Gastroesophageal sphincter (tissue), 4 donors: Measurements from ENCODE around the gene PLEKHG5. TPM values are rescaled to one million over a fixed set of nuclear protein-coding genes. Genes with fewer than 3 reads are reported as not detected.

ENCODE experiments used
- ATAC-seq: fragments of 150-250 bp; one replicate; pipeline ENCODE4 v1.9.1; 2016; ENCODE audit warnings: mild to moderate bottlenecking, moderate library complexity
- H3K27ac ChIP-seq, 4 donors: fragments of 200-600 bp; sonication (generic) in 3 of 4; 1 replicate in 3 of 4; 2 replicates in 1 of 4; pipeline ENCODE4 v1.5.1; 2016 to 2019
- H3K27me3 ChIP-seq: fragments of 200-600 bp; sonication (generic); one replicate; pipeline ENCODE4 v1.5.1; 2019
- H3K36me3 ChIP-seq, 2 donors: fragments of 200-600 bp; sonication (generic); one replicate each; pipeline ENCODE4 v1.5.1; 2019; ENCODE audit warnings: control low read depth in 1 of 2
- H3K4me1 ChIP-seq, 3 donors: fragments of 200-600 bp; sonication (generic); 1 replicate in 2 of 3; 2 replicates in 1 of 3; pipeline ENCODE4 v1.5.1; 2016 to 2019; ENCODE audit warnings: control low read depth in 2 of 3
- H3K4me3 ChIP-seq, 2 donors: fragments of 200-600 bp; sonication (generic); one replicate each; pipeline ENCODE4 v1.5.1; 2019; ENCODE audit warnings: mild to moderate bottlenecking in 1 of 2, moderate library complexity in 1 of 2
- H3K9me3 ChIP-seq, 3 donors: fragments of 200-600 bp; sonication (generic); one replicate each; pipeline ENCODE4 v1.5.1; 2017 to 2019; ENCODE audit warnings: control low read depth in 2 of 3
- EP300 ChIP-seq: sonication (generic); formaldehyde crosslinking; IDR thresholded peaks from one replicate; pipeline ENCODE4 v1.6.1; 2017; ENCODE audit warnings: antibody characterized with exemption, mild to moderate bottlenecking
- POLR2A ChIP-seq, 2 donors: fragments of 450-650 bp; IDR thresholded peaks; one replicate each; pipeline ENCODE4 v1.6.1; 2017; ENCODE audit warnings: antibody characterized with exemption in 2 of 2, mild to moderate bottlenecking in 2 of 2, moderate library complexity in 1 of 2
- POLR2AphosphoS5 ChIP-seq: sonication (generic); formaldehyde crosslinking; IDR thresholded peaks from one replicate; pipeline ENCODE4 v1.6.1; 2017; ENCODE audit warnings: antibody characterized with exemption
- WGBS, 2 donors: methylation state at CpG; one replicate each; pipeline ENCODE4 v1.1.5; 2018; ENCODE audit warnings: low coverage in 1 of 2; 5-methylcytosine and 5-hydroxymethylcytosine counted together
- total RNA-seq, 4 donors: library from RNA; depleted of rRNA; stranded (reverse); fragments of >200 nt; gene quantifications; one replicate each; pipeline ENCODE4 v1.1.0, GENCODE V29; 2016
- TF ChIP-seq, protein P1 (sequence below), 4 experiments: fragments of 200-600 bp in 2 of 4; fragments of 450-650 bp in 2 of 4; sonication (generic) in 1 of 4; IDR thresholded peaks; one replicate each; pipeline ENCODE4 v1.5.1; 2017 to 2019; ENCODE audit warnings: antibody characterized with exemption in 4 of 4, mild to moderate bottlenecking in 2 of 4, moderate library complexity in 2 of 4

Gene PLEKHG5
- total RNA-seq, 4 donors from 2014 or later: 8.6 to 14.0 (median 11.4) TPM

- Histone ChIP-seq H3K27ac (no peak overlapping the region), H3K4me1 (peaks cover 0 to 25% (median 3%) of the 10 kb centered on the region in 3 donors), H3K9me3 (no peaks in the 10 kb centered on the region), H3K4me3 (no peak overlapping the region), H3K27me3 (peaks cover 92% of the 10 kb centered on the region), H3K36me3 (no peaks in the 10 kb centered on the region)
- 100% methylated on average over 1 of the region's 26 CpGs; no CpG with 5 or more reads in 1 of the 2 donors for whole genome bisulfite sequencing, 2 donors
- ATAC-seq: no peak
- TF ChIP-seq EP300 (no peak), POLR2AphosphoS5 (no peak), POLR2A (IDR thresholded peaks at IDR 0.05) (no peak)
- TF ChIP-seq, protein P1, sequence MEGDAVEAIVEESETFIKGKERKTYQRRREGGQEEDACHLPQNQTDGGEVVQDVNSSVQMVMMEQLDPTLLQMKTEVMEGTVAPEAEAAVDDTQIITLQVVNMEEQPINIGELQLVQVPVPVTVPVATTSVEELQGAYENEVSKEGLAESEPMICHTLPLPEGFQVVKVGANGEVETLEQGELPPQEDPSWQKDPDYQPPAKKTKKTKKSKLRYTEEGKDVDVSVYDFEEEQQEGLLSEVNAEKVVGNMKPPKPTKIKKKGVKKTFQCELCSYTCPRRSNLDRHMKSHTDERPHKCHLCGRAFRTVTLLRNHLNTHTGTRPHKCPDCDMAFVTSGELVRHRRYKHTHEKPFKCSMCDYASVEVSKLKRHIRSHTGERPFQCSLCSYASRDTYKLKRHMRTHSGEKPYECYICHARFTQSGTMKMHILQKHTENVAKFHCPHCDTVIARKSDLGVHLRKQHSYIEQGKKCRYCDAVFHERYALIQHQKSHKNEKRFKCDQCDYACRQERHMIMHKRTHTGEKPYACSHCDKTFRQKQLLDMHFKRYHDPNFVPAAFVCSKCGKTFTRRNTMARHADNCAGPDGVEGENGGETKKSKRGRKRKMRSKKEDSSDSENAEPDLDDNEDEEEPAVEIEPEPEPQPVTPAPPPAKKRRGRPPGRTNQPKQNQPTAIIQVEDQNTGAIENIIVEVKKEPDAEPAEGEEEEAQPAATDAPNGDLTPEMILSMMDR (IDR thresholded peaks at IDR 0.05): no peak
Measured at GRCh38 chr1:6427441-6428390, 63.8 kb downstream of the PLEKHG5 start.

- Histone ChIP-seq H3K27me3 (peaks cover 97% of the 10 kb centered on the region), H3K9me3 (no peaks in the 10 kb centered on the region), H3K4me3 (no peak overlapping the region), H3K36me3 (no peaks in the 10 kb centered on the region), H3K4me1 (peaks cover 0 to 25% (median 3%) of the 10 kb centered on the region in 3 donors), H3K27ac (no peak overlapping the region)
- WGBS, 2 donors: 79% methylated on average over 8 to 9 of the region's 10 CpGs
- ATAC-seq: no peak
- TF ChIP-seq POLR2AphosphoS5 (no peak), EP300 (no peak), POLR2A (IDR thresholded peaks at IDR 0.05) (no peak)
- TF ChIP-seq, protein P1 (IDR thresholded peaks at IDR 0.05): no peak
Measured at GRCh38 chr1:6426972-6427350, 64.5 kb downstream of the PLEKHG5 start.

DNA sequence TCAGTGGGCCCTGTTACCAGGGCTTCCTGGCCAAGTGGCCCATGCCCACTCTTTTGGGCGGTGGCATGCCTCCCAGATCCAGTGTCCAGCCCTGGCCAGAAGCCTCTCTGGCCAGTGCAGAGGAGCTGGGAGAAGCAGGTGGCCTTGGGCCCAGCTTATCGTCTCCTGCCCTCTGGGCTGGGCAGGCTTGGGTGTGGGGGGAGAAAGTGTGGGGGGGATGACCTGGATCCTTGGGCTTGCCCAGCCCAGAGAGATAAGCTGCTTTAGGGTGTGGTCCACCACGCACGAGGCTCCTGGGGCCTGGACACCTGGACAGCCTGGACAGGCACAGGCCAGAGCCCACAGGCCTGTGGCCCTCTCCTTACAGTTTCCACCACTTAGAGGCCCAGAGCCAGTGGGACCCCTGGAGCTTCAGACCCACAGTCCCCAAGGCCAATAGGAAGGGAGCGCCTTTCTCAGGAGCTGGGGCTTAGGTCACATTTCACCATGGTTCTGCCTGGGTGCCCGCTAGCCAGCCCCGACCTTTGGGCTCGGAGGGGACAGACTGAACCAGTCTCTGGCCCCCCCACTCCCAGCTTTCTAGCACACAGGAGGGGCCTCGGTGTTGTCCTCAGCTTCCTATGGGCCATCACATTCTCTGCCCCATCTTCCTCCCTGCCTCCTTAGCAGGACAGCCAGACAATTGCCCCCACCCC is 65.0 kb downstream of the PLEKHG5 start:
- H3K4me3 ChIP-seq: no peak overlapping the region
- peaks cover 0 to 25% (median 3%) of the 10 kb centered on the region in 3 donors for H3K4me1 ChIP-seq
- TF ChIP-seq POLR2AphosphoS5 (no peak), EP300 (no peak), POLR2A (IDR thresholded peaks at IDR 0.05) (no peak)
- no peak for ATAC-seq
- H3K27ac ChIP-seq: no peak overlapping the region
- WGBS, 2 donors: 100% methylated on average over 1 of the region's 9 CpGs; no CpG with 5 or more reads in 1 of the 2 donors
- H3K9me3 ChIP-seq: no peaks in the 10 kb centered on the region
- H3K36me3 ChIP-seq: no peaks in the 10 kb centered on the region
- H3K27me3 ChIP-seq: peaks cover 100% of the 10 kb centered on the region

GRCh38 chr1:6425658-6426057 is 65.8 kb downstream of the PLEKHG5 start:
- Histone ChIP-seq H3K27ac (no peak overlapping the region), H3K4me1 (peaks cover 0 to 29% (median 4%) of the 10 kb centered on the region in 3 donors), H3K27me3 (peaks cover 100% of the 10 kb centered on the region), H3K36me3 (no peaks in the 10 kb centered on the region), H3K9me3 (no peaks in the 10 kb centered on the region), H3K4me3 (no peak overlapping the region)
- ATAC-seq: no peak
- TF ChIP-seq POLR2A (IDR thresholded peaks at IDR 0.05): no peak
- TF ChIP-seq, protein P1 (IDR thresholded peaks at IDR 0.05): no peak
- TF ChIP-seq EP300: no peak
- no peak for TF ChIP-seq POLR2AphosphoS5
- WGBS, 2 donors: 100% methylated on average over 1 of the region's 6 CpGs; no CpG with 5 or more reads in 1 of the 2 donors
